Right cardiac atrium (tissue), 5 donors: ENCODE measurements around the gene IGFBP6. TPM values are rescaled to one million over a fixed set of nuclear protein-coding genes. Genes with fewer than 3 reads are reported as not detected.

ENCODE experiments used
- ATAC-seq, 2 donors: fragments of 200-7000 bp; cut with Tn5 transposase; one replicate each; pipeline versions ENCODE4 v1.8.0 to v1.9.1; 2020; ENCODE audit warnings: moderate library complexity in 2 of 2, mild to moderate bottlenecking in 1 of 2
- DNase-seq, 3 donors: peaks; one replicate each; pipeline ENCODE4 v3.0.0-alpha.2; 2020
- H3K27ac ChIP-seq: one replicate; pipeline ENCODE4 v1.5.1; 2013; ENCODE audit warnings: mild to moderate bottlenecking, low read length, control low read depth, moderate library complexity
- H3K27me3 ChIP-seq: one replicate; pipeline ENCODE4 v1.6.1; 2013; ENCODE audit not compliant: control insufficient read depth, insufficient read depth
- H3K4me1 ChIP-seq: one replicate; pipeline ENCODE4 v1.6.1; 2013; ENCODE audit warnings: low read length; ENCODE audit not compliant: control insufficient read depth, insufficient read depth
- H3K4me3 ChIP-seq: one replicate; pipeline ENCODE4 v1.5.1; 2013; ENCODE audit warnings: low read length, control low read depth
- H3K9me3 ChIP-seq: one replicate; pipeline ENCODE4 v1.6.1; 2013; ENCODE audit warnings: low read length; ENCODE audit not compliant: control insufficient read depth
- WGBS: extraction: QIAGEN DNeasy Blood & Tissue Kit; methylation state at CpG from one replicate; pipeline ENCODE4 v1.1.7; 2013; 5-methylcytosine and 5-hydroxymethylcytosine counted together
- intact Hi-C, 4 donors: fragments of 100-400 bp; cut with DNase I; formaldehyde crosslinking; loops; one replicate each; pipeline versions ENCODE4 v1.11.0 to v1.14.0; 2022 to 2023
- microRNA-seq, 2 donors: library from miRNA; unstranded; fragments of <30 nt; microRNA quantifications; one replicate each; pipeline ENCODE4 v1.2.0, GENCODE V29; 2020 to 2021
- polyA plus RNA-seq: library from polyadenylated mRNA; stranded (reverse); fragments of 200-250 nt; gene quantifications from one replicate; pipeline ENCODE4 v1.2.3, GENCODE V29; 2013
- total RNA-seq, 4 donors: library from RNA; stranded (reverse); fragmentation: NEBNext Ultra II Directional; extraction: Animal tissue kit (Norgen Biotek cat#: 25700); gene quantifications; one replicate each; pipeline ENCODE4 v1.2.1, GENCODE V29; 2021
- donor health status: healthy with polysubstance abuse.
- donor health status: DM: no; HTN: yes; CAD: no.
- donor health status: DM: no; HTN: no; CAD: no.
- donor health status: DM: no; HTN: yes; CAD: no; lungs with severe emphysema.
- donor health status: DM: yes; HTN: yes; CAD: no.

Gene IGFBP6
- total and polyA plus RNA-seq, 5 donors, result 49.7 to 178 (median 134) TPM

DNA sequence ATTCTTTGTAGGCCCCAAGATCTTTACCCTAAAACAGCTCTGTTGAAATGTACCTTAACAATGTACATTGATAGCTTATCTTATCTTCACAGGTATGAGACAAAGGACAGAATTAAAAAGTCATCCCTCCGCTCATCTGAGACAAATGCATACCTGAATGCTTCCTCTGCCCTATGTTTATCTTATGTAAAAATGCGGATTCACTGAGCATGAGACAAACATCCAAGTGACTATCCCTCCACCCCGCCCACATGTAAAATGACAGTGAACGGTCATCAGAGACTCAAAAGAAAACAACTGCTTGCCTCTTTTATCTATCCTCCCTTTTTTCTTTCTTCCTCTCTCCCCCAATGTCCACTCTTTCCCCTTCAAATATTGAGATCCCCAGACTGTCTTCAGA is 45.9 kb downstream of the IGFBP6 start:
- Histone ChIP-seq H3K27ac (no peak overlapping the region), H3K9me3 (no peaks in the 10 kb centered on the region), H3K4me1 (no peaks in the 10 kb centered on the region), H3K27me3 (no peaks in the 10 kb centered on the region), H3K4me3 (no peak overlapping the region)
- intact Hi-C loops, result no loop called here
- 81% methylated on average over 4 of the region's 4 CpGs for WGBS
- ATAC-seq, result no peak
- no peak for DNase-seq

DNA sequence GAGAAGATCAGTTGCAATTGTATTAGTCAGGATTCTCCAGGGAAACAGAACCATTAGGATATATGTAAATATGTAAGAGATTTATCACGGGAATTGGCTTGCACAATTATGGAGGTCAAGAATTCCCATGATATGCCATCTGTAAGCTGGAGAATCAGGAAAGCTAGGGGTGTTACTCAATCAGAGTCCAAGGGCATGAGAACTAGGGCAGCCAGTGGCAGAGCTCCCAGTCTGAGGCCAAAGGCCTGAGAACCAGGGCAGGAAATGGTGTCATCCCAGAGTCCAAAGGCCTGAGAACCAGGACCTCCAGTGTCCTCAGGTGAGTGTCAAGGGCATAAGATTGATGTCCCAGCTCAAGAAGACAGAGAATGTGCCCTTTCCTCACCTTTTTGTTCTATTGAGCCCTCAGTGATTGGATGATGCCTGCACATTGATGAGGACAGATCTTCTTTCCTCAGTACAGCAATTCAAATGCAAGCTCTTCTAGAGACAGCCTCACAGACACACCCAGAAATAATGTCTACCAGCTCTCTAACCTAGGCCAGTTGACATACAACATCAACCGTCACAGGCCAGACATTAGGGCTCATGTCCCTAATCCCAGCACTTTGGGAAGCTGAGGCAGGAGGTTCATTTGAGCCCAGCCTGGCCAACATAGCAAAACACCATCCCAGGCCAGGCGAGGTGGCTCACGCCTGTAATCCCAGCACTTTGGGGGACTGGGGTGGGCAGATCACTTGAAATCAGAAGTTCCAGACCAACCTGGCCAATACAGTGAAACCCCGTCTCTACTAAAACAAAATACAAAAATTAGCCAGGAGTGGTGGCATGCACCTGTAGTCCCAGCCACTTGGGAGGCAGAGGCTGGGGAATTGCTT is 48.2 kb downstream of the IGFBP6 start:
- Histone ChIP-seq H3K27me3 (no peaks in the 10 kb centered on the region), H3K27ac (no peak overlapping the region), H3K9me3 (no peaks in the 10 kb centered on the region), H3K4me1 (no peaks in the 10 kb centered on the region), H3K4me3 (no peak overlapping the region)
- intact Hi-C loops, result no loop called here
- WGBS, result 90% methylated on average over 5 of the region's 5 CpGs
- DNase-seq, result no peak
- ATAC-seq, result no peak

DNA sequence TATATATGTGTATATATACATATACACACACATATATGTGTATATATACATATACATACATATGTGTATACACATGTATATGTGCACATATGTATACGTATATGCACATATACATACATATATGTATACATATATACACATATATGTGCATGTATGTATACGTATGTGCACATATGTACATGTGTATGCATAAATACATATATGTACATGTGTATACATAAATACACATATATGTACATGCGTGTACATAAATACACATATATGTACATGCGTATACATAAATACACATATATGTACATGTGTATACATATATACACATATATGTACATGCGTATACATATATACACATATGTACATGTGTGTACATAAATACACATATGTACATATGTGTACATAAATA is 49.7 kb downstream of the IGFBP6 start:
- Histone ChIP-seq H3K27ac (no peak overlapping the region), H3K4me1 (no peaks in the 10 kb centered on the region), H3K4me3 (no peak overlapping the region), H3K9me3 (no peaks in the 10 kb centered on the region), H3K27me3 (no peaks in the 10 kb centered on the region)
- DNase-seq, result no peak
- intact Hi-C loops, result no loop called here
- no peak for ATAC-seq
- 90% methylated on average over 5 of the region's 5 CpGs for WGBS

DNA sequence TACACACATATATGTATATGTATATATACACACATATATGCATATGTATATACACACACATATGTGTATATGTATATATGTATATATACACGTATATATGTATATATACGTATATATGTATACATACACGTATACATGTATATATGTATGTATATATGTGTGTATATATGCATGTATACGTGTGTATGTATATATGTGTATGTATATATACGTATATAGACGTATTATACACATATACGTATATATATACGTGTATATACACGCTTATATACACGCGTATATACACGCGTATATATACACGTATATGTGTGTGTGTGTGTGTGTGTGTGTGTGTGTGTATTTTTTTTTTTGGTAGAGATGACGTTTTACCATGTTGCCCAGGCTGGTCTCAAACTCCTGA is 50.2 kb downstream of the IGFBP6 start:
- DNase-seq (no peak), ATAC-seq (no peak)
- Histone ChIP-seq H3K9me3 (no peaks in the 10 kb centered on the region), H3K4me3 (no peak overlapping the region), H3K27ac (no peak overlapping the region), H3K27me3 (no peaks in the 10 kb centered on the region), H3K4me1 (no peaks in the 10 kb centered on the region)
- WGBS, result 92% methylated on average over 15 of the region's 15 CpGs
- intact Hi-C loops, result no loop called here

DNA sequence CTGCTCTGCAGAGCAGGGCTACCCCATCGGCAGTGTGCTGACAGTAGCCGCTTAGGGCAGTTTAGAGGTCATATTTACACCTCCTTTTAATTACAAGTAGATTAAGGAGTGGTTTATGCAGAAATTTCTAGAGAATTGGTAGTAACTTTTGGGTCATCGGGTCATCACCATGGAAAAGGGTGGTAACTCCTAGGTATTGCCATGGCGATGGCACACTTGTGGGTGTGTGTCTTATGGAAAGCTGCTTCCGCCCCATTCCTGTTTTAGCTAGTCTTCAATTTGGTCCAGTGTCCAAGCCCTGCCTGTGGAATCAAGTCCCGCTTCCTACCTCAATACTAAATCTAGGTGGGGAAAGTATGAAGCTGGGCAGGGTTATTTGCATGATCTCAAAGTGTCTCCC is 53.6 kb downstream of the IGFBP6 start:
- Histone ChIP-seq H3K4me3 (no peak overlapping the region), H3K27me3 (no peaks in the 10 kb centered on the region), H3K9me3 (no peaks in the 10 kb centered on the region), H3K4me1 (no peaks in the 10 kb centered on the region), H3K27ac (no peak overlapping the region)
- DNase-seq, result no peak
- WGBS, result 90% methylated on average over 6 of the region's 6 CpGs
- ATAC-seq, result no peak
- intact Hi-C loops, result no loop called here

Small RNAs within 50 kb of the gene (microRNA-seq; reads per million reads assigned to microRNA genes)
- 0.42 to 1.6 reads per million in 2 donors for gene MIR6757

Other genes with a start within 250 kb of the IGFBP6 start
- not detected for gene KRT78, start 248.7 kb upstream of the IGFBP6 start, total RNA-seq
- gene KRT78, start 248.7 kb upstream of the IGFBP6 start, polyA plus RNA-seq, result 0.02 TPM
- 100 to 1,000 TPM; 104 to 259 (median 212) TPM for gene KRT8, start 192.6 kb upstream of the IGFBP6 start, total RNA-seq
- 282 TPM for gene KRT8, start 192.6 kb upstream of the IGFBP6 start, polyA plus RNA-seq
- 10 to 100 TPM; 17.9 to 44.4 (median 31.7) TPM for gene KRT18, start 148.5 kb upstream of the IGFBP6 start, total RNA-seq
- 46.7 TPM for gene KRT18, start 148.5 kb upstream of the IGFBP6 start, polyA plus RNA-seq
- 100 to 1,000 TPM; 391 to 552 (median 433) TPM for gene EIF4B, start 91.2 kb upstream of the IGFBP6 start, total RNA-seq
- 65.5 TPM for gene EIF4B, start 91.2 kb upstream of the IGFBP6 start, polyA plus RNA-seq
- 100 to 1,000 TPM; 104 to 145 (median 116) TPM for gene TNS2, start 47.6 kb upstream of the IGFBP6 start, total RNA-seq
- gene TNS2, start 47.6 kb upstream of the IGFBP6 start, polyA plus RNA-seq, result 155 TPM
- gene SPRYD3, start 18.3 kb upstream of the IGFBP6 start, total RNA-seq, result 10 to 100 TPM; 40.8 to 59.6 (median 47.1) TPM
- 29.4 TPM for gene SPRYD3, start 18.3 kb upstream of the IGFBP6 start, polyA plus RNA-seq
- under 1 TPM in 2 of 4 donors, not detected in 2; 0.17 to 0.18 TPM for gene SOAT2, start 5.8 kb downstream of the IGFBP6 start, total RNA-seq
- gene SOAT2, start 5.8 kb downstream of the IGFBP6 start, polyA plus RNA-seq, result 0.07 TPM
- gene ZNF740, start 83.1 kb downstream of the IGFBP6 start, total RNA-seq, result 10 to 100 TPM; 13.8 to 29.9 (median 22.4) TPM
- gene ZNF740, start 83.1 kb downstream of the IGFBP6 start, polyA plus RNA-seq, result 5.3 TPM
- gene CSAD, start 83.3 kb downstream of the IGFBP6 start, total RNA-seq, result 10 to 100 TPM; 10.3 to 13.0 (median 12.3) TPM
- 16.2 TPM for gene CSAD, start 83.3 kb downstream of the IGFBP6 start, polyA plus RNA-seq
- gene ITGB7, start 109.6 kb downstream of the IGFBP6 start, total RNA-seq, result 1 to 10 TPM in 2 of 4 donors, under 1 TPM in 2; 0.88 to 2.8 (median 1.3) TPM
- gene ITGB7, start 109.6 kb downstream of the IGFBP6 start, polyA plus RNA-seq, result 0.45 TPM
- gene RARG, start 134.5 kb downstream of the IGFBP6 start, total RNA-seq, result 10 to 100 TPM; 11.7 to 26.2 (median 23.4) TPM
- 10.5 TPM for gene RARG, start 134.5 kb downstream of the IGFBP6 start, polyA plus RNA-seq
- 1 to 10 TPM in 1 of 4 donors, under 1 TPM in 3; 0.23 to 1.2 (median 0.40) TPM for gene ESPL1, start 170.6 kb downstream of the IGFBP6 start, total RNA-seq
- gene ESPL1, start 170.6 kb downstream of the IGFBP6 start, polyA plus RNA-seq, result 0.11 TPM
- 100 to 1,000 TPM; 355 to 443 (median 395) TPM for gene PFDN5, start 197.9 kb downstream of the IGFBP6 start, total RNA-seq
- 764 TPM for gene PFDN5, start 197.9 kb downstream of the IGFBP6 start, polyA plus RNA-seq
- 10 to 100 TPM; 28.9 to 44.3 (median 38.1) TPM for gene MYG1, start 202.0 kb downstream of the IGFBP6 start, total RNA-seq
- 37.3 TPM for gene MYG1, start 202.0 kb downstream of the IGFBP6 start, polyA plus RNA-seq
- gene AAAS, start 223.9 kb downstream of the IGFBP6 start, total RNA-seq, result 10 to 100 TPM; 30.5 to 48.9 (median 40.0) TPM
- 31.3 TPM for gene AAAS, start 223.9 kb downstream of the IGFBP6 start, polyA plus RNA-seq
- gene SP7, start 238.7 kb downstream of the IGFBP6 start, total RNA-seq, result not detected
- gene SP7, start 238.7 kb downstream of the IGFBP6 start, polyA plus RNA-seq, result not detected